SU-DHL-6 (cell line): ENCODE measurements around the gene PHACTR2.
"Not testable (repeated sequence)": the region's sequence is repeated elsewhere in the genome, so short reads cannot be mapped to it uniquely, and the experiment has no call there.

ENCODE experiments used
- H2AFZ ChIP-seq: fragments of 200-600 bp; sonication (generic); 2 replicates; pipeline ENCODE4 v1.6.1; 2014; ENCODE audit warnings: low read depth, mild to moderate bottlenecking, moderate library complexity, mixed read lengths, antibody characterized with exemption, low read length; ENCODE audit not compliant: severe bottlenecking
- H3F3A ChIP-seq: fragments of 200-600 bp; shearing (Covaris generic); 2 replicates; pipeline ENCODE4 v1.6.0; 2016; ENCODE audit warnings: antibody characterized with exemption, mild to moderate bottlenecking; ENCODE audit not compliant: insufficient read depth
- H3K27ac ChIP-seq: fragments of 200-600 bp; sonication (generic); 2 replicates; pipeline ENCODE4 v1.5.1; 2016; ENCODE audit warnings: low read depth, mild to moderate bottlenecking, low read length, moderate library complexity, mixed read lengths
- H3K27me3 ChIP-seq: fragments of 200-600 bp; sonication (generic), shearing (Covaris generic); 2 replicates; pipeline ENCODE4 v1.6.0; 2014; ENCODE audit warnings: mild to moderate bottlenecking, low read length
- H3K36me3 ChIP-seq: fragments of 200-600 bp; sonication (generic); 2 replicates; pipeline ENCODE4 v1.6.1; 2014; ENCODE audit warnings: mild to moderate bottlenecking, low read length, mixed read lengths
- H3K4me2 ChIP-seq: fragments of 300-600, 200-600 bp; shearing (Covaris generic), sonication (generic); 2 replicates; pipeline ENCODE4 v1.6.0; 2014; ENCODE audit warnings: low read length, low read depth, mild to moderate bottlenecking; ENCODE audit not compliant: poor library complexity, severe bottlenecking
- H3K4me3 ChIP-seq: fragments of 200-600 bp; sonication (generic); 2 replicates; pipeline ENCODE4 v1.5.1; 2014; ENCODE audit warnings: antibody characterized with exemption, low read length, mild to moderate bottlenecking, mixed read lengths; ENCODE audit not compliant: insufficient read depth, poor library complexity, severe bottlenecking
- H3K79me2 ChIP-seq: fragments of 200-600 bp; sonication (generic); 2 replicates; pipeline ENCODE4 v1.6.1; 2014; ENCODE audit warnings: mild to moderate bottlenecking, low read length, moderate library complexity; ENCODE audit not compliant: insufficient read depth
- H3K9ac ChIP-seq: fragments of 200-600 bp; sonication (generic); 2 replicates; pipeline ENCODE4 v1.7.0; 2014; ENCODE audit warnings: mild to moderate bottlenecking, low read length
- H3K9me2 ChIP-seq: fragments of 200-600 bp; sonication (generic); replicated peaks from 2 replicates; pipeline ENCODE4 v1.6.1; 2014; ENCODE audit warnings: low read length; ENCODE audit not compliant: insufficient read depth
- H3K9me3 ChIP-seq: fragments of 200-600 bp; sonication (generic); 2 replicates; pipeline ENCODE4 v1.6.1; 2014; ENCODE audit warnings: low read length, mixed read lengths; ENCODE audit not compliant: insufficient read depth
- H4K20me1 ChIP-seq: fragments of 200-600 bp; sonication (generic); 2 replicates; pipeline ENCODE4 v1.6.1; 2014; ENCODE audit warnings: low read depth, mild to moderate bottlenecking, antibody characterized with exemption, low read length, moderate library complexity, mixed read lengths
- CTCF ChIP-seq: fragments of 200-600 bp; sonication (generic); IDR thresholded peaks from one replicate; pipeline ENCODE4 v1.5.1; 2017; ENCODE audit warnings: antibody characterized with exemption, mild to moderate bottlenecking, low read length, moderate library complexity; ENCODE audit not compliant: insufficient read depth, poor library complexity, severe bottlenecking
- EZH2phosphoT487 ChIP-seq: fragments of 200-600 bp; sonication (generic), shearing (Covaris generic); conservative IDR thresholded peaks from 2 replicates; pipeline ENCODE4 v1.6.1; 2018; ENCODE audit warnings: mild to moderate bottlenecking, antibody characterized with exemption, low read length, moderate library complexity, mixed read lengths

Gene PHACTR2

GRCh38 chr6:143642403-143642802 lies 35.4 kb upstream of the PHACTR2 start:
- H3K79me2 ChIP-seq, result no peaks in the 10 kb centered on the region
- H4K20me1 ChIP-seq, result no peaks in the 10 kb centered on the region
- H3K27me3 ChIP-seq, result no peaks in the 10 kb centered on the region
- TF ChIP-seq EZH2phosphoT487 (no peak), CTCF (no peak)
- H3K9ac ChIP-seq, result no peak overlapping the region
- no peak overlapping the region for H3K4me3 ChIP-seq
- no peaks in the 10 kb centered on the region for H3K9me2 ChIP-seq
- H3K36me3 ChIP-seq, result no peaks in the 10 kb centered on the region
- no peaks in the 10 kb centered on the region for H3K9me3 ChIP-seq
- H2AFZ ChIP-seq, result no peak overlapping the region
- no peak overlapping the region for H3K27ac ChIP-seq
- H3K4me2 ChIP-seq, result no peak overlapping the region
- no peaks in the 10 kb centered on the region for H3F3A ChIP-seq

DNA sequence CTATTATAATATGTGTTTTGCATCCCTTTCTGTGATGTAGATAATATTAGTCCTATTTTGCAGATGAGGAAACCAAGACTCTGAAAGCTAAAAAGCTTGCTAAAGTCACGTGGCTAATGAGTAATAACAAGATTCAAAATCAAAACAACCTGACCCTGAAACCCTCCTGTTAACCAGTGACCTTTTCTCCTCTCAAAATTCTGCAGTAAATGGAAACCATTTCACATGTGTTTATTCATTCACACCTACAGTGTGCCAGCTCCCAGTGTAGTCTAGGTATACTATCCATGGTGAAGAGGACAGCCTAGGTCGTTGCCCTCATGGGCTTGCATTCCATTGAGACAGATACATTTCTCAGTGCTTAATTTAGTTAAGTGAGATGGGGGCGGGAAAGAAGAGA lies 30.6 kb upstream of the PHACTR2 start:
- no peak overlapping the region for H3K9ac ChIP-seq
- no peaks in the 10 kb centered on the region for H3K27me3 ChIP-seq
- H3K36me3 ChIP-seq, result no peaks in the 10 kb centered on the region
- H2AFZ ChIP-seq, result no peak overlapping the region
- H3K4me3 ChIP-seq, result no peak overlapping the region
- TF ChIP-seq CTCF, result no peak
- TF ChIP-seq EZH2phosphoT487, result no peak
- H3F3A ChIP-seq, result no peaks in the 10 kb centered on the region
- no peak overlapping the region for H3K4me2 ChIP-seq
- no peaks in the 10 kb centered on the region for H3K9me2 ChIP-seq
- H3K27ac ChIP-seq, result no peak overlapping the region
- H3K9me3 ChIP-seq, result no peaks in the 10 kb centered on the region
- H3K79me2 ChIP-seq, result no peaks in the 10 kb centered on the region
- H4K20me1 ChIP-seq, result no peaks in the 10 kb centered on the region

GRCh38 chr6:143647732-143648131 lies 30.0 kb upstream of the PHACTR2 start:
- Histone ChIP-seq H3K27me3 (no peaks in the 10 kb centered on the region), H3K9me3 (no peaks in the 10 kb centered on the region), H3K4me3 (no peak overlapping the region), H3K9me2 (no peaks in the 10 kb centered on the region), H3K79me2 (no peaks in the 10 kb centered on the region), H3K9ac (no peak overlapping the region), H3K27ac (no peak overlapping the region), H3K36me3 (no peaks in the 10 kb centered on the region), H3K4me2 (no peak overlapping the region), H3F3A (no peaks in the 10 kb centered on the region), H4K20me1 (no peaks in the 10 kb centered on the region), H2AFZ (no peak overlapping the region)
- TF ChIP-seq EZH2phosphoT487 (no peak), CTCF (no peak)

DNA sequence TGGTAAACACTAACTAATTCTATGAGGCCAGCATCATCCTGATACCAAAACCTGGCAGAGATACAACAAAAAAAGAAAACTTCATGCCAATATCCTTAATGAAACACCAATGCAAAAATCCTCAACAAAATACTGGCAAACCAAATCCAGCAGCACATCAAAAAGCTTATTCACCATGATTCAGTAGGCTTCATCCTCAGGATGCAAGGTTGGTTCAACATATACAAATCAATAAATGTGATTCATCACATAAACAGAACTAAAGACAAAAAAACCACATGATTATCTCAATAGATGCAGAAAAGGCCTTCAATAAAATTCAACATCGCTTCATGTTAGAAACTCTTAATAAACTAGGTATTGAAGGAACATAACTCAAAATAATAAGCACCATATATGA lies 28.4 kb upstream of the PHACTR2 start:
- not testable (repeated sequence) for H3K27me3 ChIP-seq, H2AFZ ChIP-seq, H3K36me3 ChIP-seq, H3K9me2 ChIP-seq, H3K9me3 ChIP-seq, H3K4me3 ChIP-seq, H3K27ac ChIP-seq, H3F3A ChIP-seq, H3K9ac ChIP-seq, H3K79me2 ChIP-seq, H3K4me2 ChIP-seq, H4K20me1 ChIP-seq

GRCh38 chr6:143651328-143651727 lies 26.4 kb upstream of the PHACTR2 start:
- not testable (repeated sequence) for H3K27me3 ChIP-seq, H3K9me3 ChIP-seq, H2AFZ ChIP-seq, H3K36me3 ChIP-seq, H3K79me2 ChIP-seq, H3K9ac ChIP-seq, H3K4me2 ChIP-seq, H3K4me3 ChIP-seq, H3K9me2 ChIP-seq, H4K20me1 ChIP-seq, H3F3A ChIP-seq, H3K27ac ChIP-seq
